ENCODE measurements around the gene HS6ST2.

Gene HS6ST2

DNA sequence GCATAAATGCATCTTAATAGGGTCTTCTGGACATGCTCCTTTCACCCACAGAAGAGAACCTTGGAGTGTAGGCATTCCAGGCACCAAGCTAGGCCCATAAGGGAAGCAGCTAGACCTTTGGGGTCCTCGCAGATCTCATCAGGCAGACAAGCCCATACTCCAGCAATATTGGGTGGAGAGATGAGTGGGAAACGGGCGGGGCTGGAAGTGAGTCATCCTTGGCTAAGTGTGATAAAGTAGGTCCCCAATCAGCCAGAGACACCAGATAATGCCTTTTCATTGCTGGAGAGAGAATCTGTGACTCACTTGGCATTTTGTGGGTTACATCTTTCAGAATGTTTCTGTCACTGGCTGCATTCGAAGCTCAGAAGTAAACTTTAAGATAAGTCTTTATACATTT is 336.3 kb downstream of the HS6ST2 start:
- H3K27ac ChIP-seq = no peak overlapping the region
- TF ChIP-seq, protein P1, sequence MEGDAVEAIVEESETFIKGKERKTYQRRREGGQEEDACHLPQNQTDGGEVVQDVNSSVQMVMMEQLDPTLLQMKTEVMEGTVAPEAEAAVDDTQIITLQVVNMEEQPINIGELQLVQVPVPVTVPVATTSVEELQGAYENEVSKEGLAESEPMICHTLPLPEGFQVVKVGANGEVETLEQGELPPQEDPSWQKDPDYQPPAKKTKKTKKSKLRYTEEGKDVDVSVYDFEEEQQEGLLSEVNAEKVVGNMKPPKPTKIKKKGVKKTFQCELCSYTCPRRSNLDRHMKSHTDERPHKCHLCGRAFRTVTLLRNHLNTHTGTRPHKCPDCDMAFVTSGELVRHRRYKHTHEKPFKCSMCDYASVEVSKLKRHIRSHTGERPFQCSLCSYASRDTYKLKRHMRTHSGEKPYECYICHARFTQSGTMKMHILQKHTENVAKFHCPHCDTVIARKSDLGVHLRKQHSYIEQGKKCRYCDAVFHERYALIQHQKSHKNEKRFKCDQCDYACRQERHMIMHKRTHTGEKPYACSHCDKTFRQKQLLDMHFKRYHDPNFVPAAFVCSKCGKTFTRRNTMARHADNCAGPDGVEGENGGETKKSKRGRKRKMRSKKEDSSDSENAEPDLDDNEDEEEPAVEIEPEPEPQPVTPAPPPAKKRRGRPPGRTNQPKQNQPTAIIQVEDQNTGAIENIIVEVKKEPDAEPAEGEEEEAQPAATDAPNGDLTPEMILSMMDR (IDR thresholded peaks at IDR 0.05) = no peak
- no peaks in the 10 kb centered on the region for H3K36me3 ChIP-seq
- no peaks in the 10 kb centered on the region for H3K4me1 ChIP-seq (ENCODE audit: control insufficient read depth in 1 of 2, insufficient read depth in 1 of 2, low read depth in 1 of 2, low read length in 1 of 2)
- no peak overlapping the region for H3K4me3 ChIP-seq (ENCODE audit: low read depth in 1 of 2, low read length in 1 of 2)
- no peaks in the 10 kb centered on the region for H3K27me3 ChIP-seq
- H3K9me3 ChIP-seq = no peaks in the 10 kb centered on the region

DNA sequence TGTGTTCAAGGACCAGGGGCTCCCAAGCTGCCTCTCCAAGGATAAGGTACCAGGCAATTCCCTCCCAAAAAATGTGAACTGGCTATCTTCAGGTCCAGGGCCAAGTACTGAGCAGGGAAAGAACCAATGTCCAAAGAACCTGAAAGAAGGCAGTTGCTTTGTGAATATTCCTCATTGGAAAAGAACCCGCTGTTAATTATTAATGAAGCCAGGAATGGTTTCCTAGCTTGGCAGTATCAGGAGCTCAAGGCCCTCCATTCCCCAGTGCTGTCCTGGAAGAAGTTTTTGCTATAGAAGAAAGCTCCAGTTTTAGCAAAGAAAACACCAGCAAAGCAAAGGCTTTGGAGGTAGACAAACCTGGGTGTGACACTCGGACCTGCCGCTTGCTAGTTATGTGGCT is 339.6 kb downstream of the HS6ST2 start:
- Histone ChIP-seq H3K4me3 (ENCODE audit: low read depth in 1 of 2, low read length in 1 of 2) (no peak overlapping the region), H3K27ac (no peak overlapping the region), H3K9me3 (no peaks in the 10 kb centered on the region), H3K4me1 (ENCODE audit: control insufficient read depth in 1 of 2, insufficient read depth in 1 of 2, low read depth in 1 of 2, low read length in 1 of 2) (no peaks in the 10 kb centered on the region), H3K27me3 (no peaks in the 10 kb centered on the region), H3K36me3 (no peaks in the 10 kb centered on the region)
- TF ChIP-seq, protein P1 (IDR thresholded peaks at IDR 0.05) = no peak

DNA sequence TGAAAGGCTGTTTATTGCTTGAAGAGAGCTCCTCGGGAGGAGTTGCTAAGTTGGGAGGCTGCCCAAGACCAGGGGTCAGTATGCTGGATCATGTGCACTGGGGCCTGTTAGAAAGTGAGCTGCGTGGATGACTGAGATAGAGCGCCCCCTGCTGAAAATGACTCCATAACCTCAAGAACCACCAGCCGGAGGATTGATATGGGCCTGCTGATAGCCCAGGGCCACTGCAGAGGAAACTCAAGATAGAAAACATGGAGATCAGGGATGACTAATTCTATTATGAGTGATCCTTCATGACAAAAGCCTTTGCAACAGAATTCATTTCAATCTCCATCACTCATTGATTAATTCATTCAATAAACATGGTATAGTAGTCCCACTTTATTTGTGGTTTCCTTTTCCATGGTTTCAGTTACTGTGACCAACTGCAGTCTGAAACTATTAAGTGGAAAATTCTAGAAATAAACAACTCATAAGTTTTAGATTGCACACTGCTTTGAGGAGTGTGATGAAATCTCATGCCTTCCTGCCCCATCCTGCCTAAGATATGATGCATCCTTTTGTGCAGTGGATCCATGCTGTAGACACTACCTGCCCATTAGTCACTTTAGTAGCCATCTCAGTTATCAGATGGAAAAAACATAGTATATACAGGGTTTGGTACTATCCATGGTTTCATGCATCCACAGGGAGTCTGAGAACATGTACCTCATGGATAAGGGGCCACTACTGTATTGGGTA is 342.9 kb downstream of the HS6ST2 start:
- TF ChIP-seq, protein P1 (IDR thresholded peaks at IDR 0.05) = no peak
- Histone ChIP-seq H3K27ac (no peak overlapping the region), H3K36me3 (no peaks in the 10 kb centered on the region), H3K27me3 (no peaks in the 10 kb centered on the region), H3K9me3 (no peaks in the 10 kb centered on the region), H3K4me3 (ENCODE audit: low read depth in 1 of 2, low read length in 1 of 2) (no peak overlapping the region), H3K4me1 (ENCODE audit: control insufficient read depth in 1 of 2, insufficient read depth in 1 of 2, low read depth in 1 of 2, low read length in 1 of 2) (no peaks in the 10 kb centered on the region)

DNA sequence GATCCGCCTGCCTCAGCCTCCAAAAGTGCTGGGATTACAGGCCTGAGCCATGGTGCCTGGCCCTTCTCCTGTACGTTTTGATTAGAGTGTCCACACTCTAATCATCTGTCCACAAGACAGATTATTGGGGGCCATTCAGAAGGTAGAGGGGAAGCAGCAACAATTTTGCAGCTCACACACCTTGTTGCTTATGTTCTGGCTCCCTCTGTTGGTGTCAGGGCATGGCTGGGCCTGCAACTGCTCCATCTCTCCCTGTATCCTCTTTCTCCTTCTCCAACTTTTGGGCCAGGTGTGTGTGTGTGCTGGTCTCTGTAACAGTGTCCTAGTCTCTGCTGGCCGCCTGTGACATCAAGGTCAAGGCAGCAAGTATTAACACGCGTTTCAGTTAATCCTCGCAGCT is 344.1 kb downstream of the HS6ST2 start:
- TF ChIP-seq, protein P1 (IDR thresholded peaks at IDR 0.05) = no peak

DNA sequence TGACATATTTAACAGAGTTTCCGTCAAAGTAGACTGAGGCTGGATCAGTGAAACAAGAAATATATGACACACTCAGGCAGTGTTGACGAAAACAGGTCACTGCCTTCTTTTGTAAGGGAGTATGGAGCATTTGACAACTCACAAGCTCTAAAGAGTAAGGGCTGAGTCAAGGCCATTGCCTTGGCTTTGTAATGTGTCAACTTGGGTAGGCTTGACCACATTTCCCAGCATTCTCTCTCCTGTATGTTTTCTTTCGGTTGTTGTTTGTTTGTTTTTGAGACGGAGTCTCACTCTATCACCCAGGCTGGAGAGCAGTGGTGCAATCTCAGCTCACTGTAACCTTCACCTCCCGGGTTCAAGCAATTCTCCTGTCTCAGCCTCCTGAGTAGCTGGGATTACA is 344.6 kb downstream of the HS6ST2 start:
- TF ChIP-seq, protein P1 (IDR thresholded peaks at IDR 0.05) = no peak
- Histone ChIP-seq H3K9me3 (no peaks in the 10 kb centered on the region), H3K4me3 (ENCODE audit: low read depth in 1 of 2, low read length in 1 of 2) (no peak overlapping the region), H3K36me3 (no peaks in the 10 kb centered on the region), H3K4me1 (ENCODE audit: control insufficient read depth in 1 of 2, insufficient read depth in 1 of 2, low read depth in 1 of 2, low read length in 1 of 2) (no peaks in the 10 kb centered on the region), H3K27me3 (no peaks in the 10 kb centered on the region), H3K27ac (no peak overlapping the region)

More for the DNA sequence above, 344.1 kb downstream of the HS6ST2 start:
- Histone ChIP-seq H3K36me3 (no peaks in the 10 kb centered on the region), H3K27me3 (no peaks in the 10 kb centered on the region), H3K4me3 (ENCODE audit: low read depth in 1 of 2, low read length in 1 of 2) (no peak overlapping the region), H3K4me1 (ENCODE audit: control insufficient read depth in 1 of 2, insufficient read depth in 1 of 2, low read depth in 1 of 2, low read length in 1 of 2) (no peaks in the 10 kb centered on the region), H3K9me3 (no peaks in the 10 kb centered on the region), H3K27ac (no peak overlapping the region)
